Parathyroid adenoma (tissue), 2 donors: ENCODE results near the gene NAALADL2.

Experiments
- H2AFZ ChIP-seq: fragments of 300-600 bp; sonication (generic); one replicate; pipeline ENCODE4 v1.7.0; 2017; ENCODE audit warnings: antibody characterized with exemption, mild to moderate bottlenecking
- H3K27ac ChIP-seq: fragments of 300-600 bp; sonication (generic); one replicate; pipeline ENCODE4 v1.7.0; 2017
- H3K27me3 ChIP-seq: fragments of 300-600 bp; sonication (generic); one replicate; pipeline ENCODE4 v1.7.0; 2017; ENCODE audit warnings: low read length; ENCODE audit not compliant: control insufficient read depth, insufficient read depth
- H3K36me3 ChIP-seq: fragments of 300-600 bp; sonication (generic); one replicate; pipeline ENCODE4 v1.7.0; 2017; ENCODE audit warnings: low read length; ENCODE audit not compliant: control insufficient read depth, insufficient read depth
- H3K4me1 ChIP-seq: fragments of 300-600 bp; sonication (generic); one replicate; pipeline ENCODE4 v1.7.0; 2017; ENCODE audit warnings: control low read depth
- H3K4me2 ChIP-seq: fragments of 300-600 bp; sonication (generic); one replicate; pipeline ENCODE4 v1.7.0; 2017; ENCODE audit warnings: low read length
- H3K4me3 ChIP-seq: fragments of 300-600 bp; sonication (generic); one replicate; pipeline ENCODE4 v1.7.0; 2017; ENCODE audit warnings: low read depth, low read length
- H3K79me2 ChIP-seq: fragments of 300-600 bp; sonication (generic); one replicate; pipeline ENCODE4 v1.7.0; 2017; ENCODE audit warnings: control low read depth
- H3K9ac ChIP-seq: fragments of 300-600 bp; sonication (generic); one replicate; pipeline ENCODE4 v1.7.0; 2017; ENCODE audit warnings: mild to moderate bottlenecking
- H3K9me3 ChIP-seq: fragments of 300-600 bp; sonication (generic); one replicate; pipeline ENCODE4 v1.7.0; 2017; ENCODE audit warnings: low read length; ENCODE audit not compliant: control insufficient read depth
- TF ChIP-seq, protein P1 (sequence below): fragments of 300-600 bp; sonication (generic); IDR thresholded peaks from one replicate; pipeline ENCODE4 v1.7.0; 2017; ENCODE audit warnings: antibody characterized with exemption, mild to moderate bottlenecking
- donor health status: primary hyperparathyroidism.

NAALADL2 gene

DNA sequence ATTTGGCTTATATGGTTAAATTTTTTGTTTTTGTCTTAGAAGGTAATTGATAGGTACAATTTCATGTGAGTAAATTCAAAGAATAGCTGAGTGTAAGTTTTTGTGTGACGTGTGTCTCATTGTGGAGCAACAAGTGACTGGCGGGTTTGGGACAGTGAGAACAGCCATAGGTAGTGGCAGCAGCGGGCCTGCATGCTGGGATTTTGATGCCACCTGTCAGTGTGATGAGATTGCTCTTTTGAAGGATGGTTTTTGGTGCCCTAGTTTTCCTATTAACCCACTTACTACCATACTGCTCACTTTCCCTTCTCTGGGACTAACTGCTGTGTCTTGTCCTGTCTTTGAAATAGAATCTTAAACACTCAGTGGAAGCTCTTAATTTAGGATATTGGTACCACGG is 522.6 kb downstream of the NAALADL2 start:
- no peaks in the 10 kb centered on the region for H3K9me3 ChIP-seq
- H3K27me3 ChIP-seq, result no peaks in the 10 kb centered on the region
- no peak overlapping the region for H3K4me3 ChIP-seq
- H3K4me1 ChIP-seq, result no peaks in the 10 kb centered on the region
- H3K36me3 ChIP-seq, result no peaks in the 10 kb centered on the region
- H3K9ac ChIP-seq, result no peak overlapping the region
- TF ChIP-seq, protein P1, sequence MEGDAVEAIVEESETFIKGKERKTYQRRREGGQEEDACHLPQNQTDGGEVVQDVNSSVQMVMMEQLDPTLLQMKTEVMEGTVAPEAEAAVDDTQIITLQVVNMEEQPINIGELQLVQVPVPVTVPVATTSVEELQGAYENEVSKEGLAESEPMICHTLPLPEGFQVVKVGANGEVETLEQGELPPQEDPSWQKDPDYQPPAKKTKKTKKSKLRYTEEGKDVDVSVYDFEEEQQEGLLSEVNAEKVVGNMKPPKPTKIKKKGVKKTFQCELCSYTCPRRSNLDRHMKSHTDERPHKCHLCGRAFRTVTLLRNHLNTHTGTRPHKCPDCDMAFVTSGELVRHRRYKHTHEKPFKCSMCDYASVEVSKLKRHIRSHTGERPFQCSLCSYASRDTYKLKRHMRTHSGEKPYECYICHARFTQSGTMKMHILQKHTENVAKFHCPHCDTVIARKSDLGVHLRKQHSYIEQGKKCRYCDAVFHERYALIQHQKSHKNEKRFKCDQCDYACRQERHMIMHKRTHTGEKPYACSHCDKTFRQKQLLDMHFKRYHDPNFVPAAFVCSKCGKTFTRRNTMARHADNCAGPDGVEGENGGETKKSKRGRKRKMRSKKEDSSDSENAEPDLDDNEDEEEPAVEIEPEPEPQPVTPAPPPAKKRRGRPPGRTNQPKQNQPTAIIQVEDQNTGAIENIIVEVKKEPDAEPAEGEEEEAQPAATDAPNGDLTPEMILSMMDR, result no peak
- H3K27ac ChIP-seq, result no peak overlapping the region
- no peak overlapping the region for H2AFZ ChIP-seq
- no peak overlapping the region for H3K4me2 ChIP-seq
- H3K79me2 ChIP-seq, result no peaks in the 10 kb centered on the region

DNA sequence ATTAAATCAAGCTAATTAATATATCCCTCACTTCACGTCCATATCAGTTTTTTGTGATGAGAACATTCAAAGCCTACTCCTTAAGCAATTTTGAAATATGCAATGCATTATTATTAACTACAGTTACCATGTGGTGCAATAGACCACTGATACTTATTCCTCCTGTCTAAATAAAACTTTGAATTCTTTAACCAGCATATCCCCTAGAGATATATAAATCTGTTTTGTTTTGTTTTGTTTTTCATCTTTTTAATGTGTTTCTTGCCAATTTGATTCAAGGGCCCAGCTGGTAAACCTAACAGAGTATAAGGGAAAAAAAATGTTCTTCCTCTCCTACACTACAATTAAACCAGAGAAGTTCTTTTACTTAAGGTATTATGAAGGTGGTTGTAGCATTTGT is 524.2 kb downstream of the NAALADL2 start:
- Histone ChIP-seq H3K79me2 (no peaks in the 10 kb centered on the region), H3K9ac (no peak overlapping the region), H3K4me1 (no peaks in the 10 kb centered on the region), H2AFZ (no peak overlapping the region), H3K27me3 (no peaks in the 10 kb centered on the region), H3K36me3 (no peaks in the 10 kb centered on the region), H3K4me2 (no peak overlapping the region), H3K27ac (no peak overlapping the region), H3K4me3 (no peak overlapping the region), H3K9me3 (no peaks in the 10 kb centered on the region)
- TF ChIP-seq, protein P1, result no peak

DNA sequence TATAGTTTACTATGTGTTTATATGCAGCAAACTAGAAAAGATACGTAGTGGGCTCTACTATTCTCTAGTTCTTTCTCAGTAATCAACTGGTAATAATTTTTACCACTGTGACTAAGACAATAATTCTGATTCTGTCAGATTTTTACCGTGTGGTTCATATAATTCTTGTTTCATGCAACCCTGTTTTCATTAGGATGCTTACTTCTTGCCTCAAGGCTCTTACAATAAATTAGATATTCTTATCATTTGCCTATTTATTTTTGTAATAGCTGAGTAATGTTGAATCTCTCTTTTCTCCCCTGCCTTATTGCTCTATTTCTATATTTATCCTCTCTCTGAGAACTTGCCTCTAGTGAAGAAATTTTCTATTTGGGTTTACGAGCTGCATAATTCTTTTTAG is 524.7 kb downstream of the NAALADL2 start:
- Histone ChIP-seq H3K36me3 (no peaks in the 10 kb centered on the region), H2AFZ (no peak overlapping the region), H3K4me1 (no peaks in the 10 kb centered on the region), H3K27me3 (no peaks in the 10 kb centered on the region), H3K27ac (no peak overlapping the region), H3K9me3 (no peaks in the 10 kb centered on the region), H3K9ac (no peak overlapping the region), H3K4me3 (no peak overlapping the region), H3K4me2 (no peak overlapping the region), H3K79me2 (no peaks in the 10 kb centered on the region)
- TF ChIP-seq, protein P1, result no peak

DNA sequence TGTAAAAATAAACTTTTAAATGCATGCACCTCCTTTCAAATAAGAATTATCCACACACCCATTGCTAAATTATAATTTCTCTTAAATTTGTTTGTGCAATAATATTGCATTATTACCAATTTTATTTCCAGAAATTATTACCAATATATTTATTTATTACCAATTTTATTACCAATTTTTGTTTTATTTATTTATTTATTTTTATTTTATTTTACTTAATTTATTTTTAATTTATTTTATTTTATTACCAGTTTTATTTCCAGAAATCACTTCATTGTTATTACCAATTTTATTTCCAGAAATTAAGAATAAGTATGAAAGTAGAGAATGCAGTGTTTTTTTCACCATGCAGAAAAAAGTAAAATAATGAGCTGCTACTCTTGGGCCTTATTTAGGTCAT is 525.4 kb downstream of the NAALADL2 start:
- no peaks in the 10 kb centered on the region for H3K9me3 ChIP-seq
- no peaks in the 10 kb centered on the region for H3K27me3 ChIP-seq
- H3K4me3 ChIP-seq, result no peak overlapping the region
- no peak overlapping the region for H3K27ac ChIP-seq
- no peaks in the 10 kb centered on the region for H3K79me2 ChIP-seq
- H3K4me2 ChIP-seq, result no peak overlapping the region
- no peaks in the 10 kb centered on the region for H3K4me1 ChIP-seq
- no peak overlapping the region for H2AFZ ChIP-seq
- no peak overlapping the region for H3K9ac ChIP-seq
- no peaks in the 10 kb centered on the region for H3K36me3 ChIP-seq
- TF ChIP-seq, protein P1, result no peak

DNA sequence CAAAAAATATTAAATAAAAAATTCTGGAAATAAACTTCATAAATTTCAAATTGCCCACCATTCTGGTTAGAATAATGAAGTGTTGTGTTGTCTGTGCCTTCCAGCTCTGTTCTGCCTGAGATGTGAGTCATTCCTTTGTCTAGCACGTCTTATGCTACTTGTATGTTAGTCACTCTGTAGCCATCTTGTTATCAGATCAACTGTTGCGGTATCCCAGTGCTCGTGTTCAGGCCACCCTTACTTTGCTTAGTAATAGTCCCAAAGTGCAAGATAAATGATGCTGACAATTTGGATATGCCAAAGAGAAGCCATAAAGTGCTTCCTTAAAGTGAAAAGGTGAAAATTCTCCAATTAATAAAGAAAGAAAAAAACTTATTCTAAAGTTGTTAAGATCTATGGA is 527.5 kb downstream of the NAALADL2 start:
- Histone ChIP-seq H3K9me3 (no peaks in the 10 kb centered on the region), H3K9ac (no peak overlapping the region), H3K27me3 (no peaks in the 10 kb centered on the region), H3K4me2 (no peak overlapping the region), H2AFZ (no peak overlapping the region), H3K36me3 (no peaks in the 10 kb centered on the region), H3K79me2 (no peaks in the 10 kb centered on the region), H3K27ac (no peak overlapping the region), H3K4me1 (no peaks in the 10 kb centered on the region), H3K4me3 (no peak overlapping the region)
- TF ChIP-seq, protein P1, result no peak
